Measurements from ENCODE around the gene RAB10. TPM values are rescaled to one million over a fixed set of nuclear protein-coding genes. Genes with fewer than 3 reads are reported as not detected.

Gene RAB10
- total and polyA plus RNA-seq, 2 of the 13 experiments (the other 11 are each of a cell fraction or from before 2014, with no cell fraction given): 48.2 to 120 TPM

GRCh38 chr2:26033270-26033817 is 540 bp upstream of the RAB10 start (continued):
- no peak for TF ChIP-seq ZNF407 (CRISPR knock-in tag; IDR thresholded peaks at IDR 0.05; ENCODE audit: not compliant biosample characterization)
- TF ChIP-seq HMG20B (CRISPR knock-in tag; conservative IDR thresholded peaks at IDR 0.05): no peak
- TF ChIP-seq ARNT (IDR thresholded peaks at IDR 0.05): no peak
- TF ChIP-seq SMAD9 (CRISPR knock-in tag; IDR thresholded peaks at IDR 0.05): no peak; the same call in 1 of the 2 replicates
- TF ChIP-seq AKAP8 (CRISPR knock-in tag; IDR thresholded peaks at IDR 0.05): no peak
- TF ChIP-seq CAMTA2 (CRISPR knock-in tag; IDR thresholded peaks at IDR 0.05; ENCODE audit: borderline replicate concordance): peak; percentile 16; the same call in 1 of the 2 replicates
- TF ChIP-seq HNF1B (CRISPR knock-in tag; IDR thresholded peaks at IDR 0.05): peak; percentile 70
- TF ChIP-seq ZNF264 (CRISPR knock-in tag; IDR thresholded peaks at IDR 0.05): no peak
- no peak; the same call in 1 of the 2 replicates for TF ChIP-seq POLR2AphosphoS5 (IDR thresholded peaks at IDR 0.05; ENCODE audit: low read depth, low read length)
- TF ChIP-seq ZNF17 (CRISPR knock-in tag; IDR thresholded peaks at IDR 0.05): no peak
- peak; percentile 33 for TF ChIP-seq IKZF4 (CRISPR knock-in tag; IDR thresholded peaks at IDR 0.05; ENCODE audit: borderline replicate concordance, low read depth, not compliant biosample characterization)
- TF ChIP-seq TCF7L2 (IDR thresholded peaks at IDR 0.05; ENCODE audit: low read depth, low read length): no peak
- TF ChIP-seq ESRRA (CRISPR knock-in tag; IDR thresholded peaks at IDR 0.05; ENCODE audit: low read depth): no peak
- TF ChIP-seq ZNF768 (CRISPR knock-in tag; IDR thresholded peaks at IDR 0.05): no peak
- no peak for TF ChIP-seq HMG20A (CRISPR knock-in tag; IDR thresholded peaks at IDR 0.05; ENCODE audit: borderline replicate concordance)
- no peak for TF ChIP-seq SRY (CRISPR knock-in tag; IDR thresholded peaks at IDR 0.05)
- TF ChIP-seq ZNF737 (CRISPR knock-in tag; IDR thresholded peaks at IDR 0.05; ENCODE audit: borderline replicate concordance): no peak
- no peak; the same call in 1 of the 2 replicates for TF ChIP-seq ARNTL (CRISPR knock-in tag; IDR thresholded peaks at IDR 0.05)
- TF ChIP-seq CHCHD3 (CRISPR knock-in tag; IDR thresholded peaks at IDR 0.05): peak; percentile 83; the same call in 1 of the 2 replicates
- TF ChIP-seq MAFG (CRISPR knock-in tag; IDR thresholded peaks at IDR 0.05): no peak
- TF ChIP-seq ZNF605 (CRISPR knock-in tag; IDR thresholded peaks at IDR 0.05): peak; percentile 82
- TF ChIP-seq ZFY (CRISPR knock-in tag; IDR thresholded peaks at IDR 0.05): no peak; the same call in none of the 2 replicates
- no peak for TF ChIP-seq HOXA3 (CRISPR knock-in tag; IDR thresholded peaks at IDR 0.05)
- no peak for TF ChIP-seq KMT2A (CRISPR knock-in tag; IDR thresholded peaks at IDR 0.05)

Data from HepG2 (cell line).